ENCODE measurements around the gene MAML2. TPM values are rescaled to one million over a fixed set of nuclear protein-coding genes. Genes with fewer than 3 reads are reported as not detected.

Gene MAML2
- polyA plus RNA-seq, 1 of the 3 experiments (the other 2 are of a cell fraction), result 20.1 TPM

DNA sequence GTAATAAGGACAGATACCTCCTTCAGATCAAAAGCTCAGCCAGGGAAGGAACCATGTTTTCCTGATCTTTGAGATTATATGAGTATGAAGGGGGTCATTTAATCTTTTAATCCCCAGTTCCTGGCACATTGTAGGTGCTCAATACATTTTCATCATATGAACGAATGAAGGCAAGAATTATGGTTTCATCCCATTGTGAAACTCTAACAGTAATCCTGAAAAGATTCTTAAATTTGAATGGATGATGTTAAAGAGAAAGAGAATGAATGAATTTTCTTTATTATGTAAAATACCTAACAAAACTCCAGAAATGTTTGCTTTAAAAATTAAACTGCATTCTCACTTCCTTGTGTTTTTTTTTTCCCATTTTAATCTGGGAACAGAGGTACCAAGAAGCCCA lies 256.9 kb downstream of the MAML2 start (continued):
- TF ChIP-seq, protein P1, sequence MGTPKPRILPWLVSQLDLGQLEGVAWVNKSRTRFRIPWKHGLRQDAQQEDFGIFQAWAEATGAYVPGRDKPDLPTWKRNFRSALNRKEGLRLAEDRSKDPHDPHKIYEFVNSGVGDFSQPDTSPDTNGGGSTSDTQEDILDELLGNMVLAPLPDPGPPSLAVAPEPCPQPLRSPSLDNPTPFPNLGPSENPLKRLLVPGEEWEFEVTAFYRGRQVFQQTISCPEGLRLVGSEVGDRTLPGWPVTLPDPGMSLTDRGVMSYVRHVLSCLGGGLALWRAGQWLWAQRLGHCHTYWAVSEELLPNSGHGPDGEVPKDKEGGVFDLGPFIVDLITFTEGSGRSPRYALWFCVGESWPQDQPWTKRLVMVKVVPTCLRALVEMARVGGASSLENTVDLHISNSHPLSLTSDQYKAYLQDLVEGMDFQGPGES (IDR thresholded peaks at IDR 0.05; ENCODE audit: low read depth, low read length), result no peak
- TF ChIP-seq RAD21 (IDR thresholded peaks at IDR 0.05; ENCODE audit: low read length) (no peak), FOSL2 (IDR thresholded peaks at IDR 0.05; ENCODE audit: borderline replicate concordance, low read depth) (no peak), YY1 (IDR thresholded peaks at IDR 0.05; ENCODE audit: low read depth) (no peak)

DNA sequence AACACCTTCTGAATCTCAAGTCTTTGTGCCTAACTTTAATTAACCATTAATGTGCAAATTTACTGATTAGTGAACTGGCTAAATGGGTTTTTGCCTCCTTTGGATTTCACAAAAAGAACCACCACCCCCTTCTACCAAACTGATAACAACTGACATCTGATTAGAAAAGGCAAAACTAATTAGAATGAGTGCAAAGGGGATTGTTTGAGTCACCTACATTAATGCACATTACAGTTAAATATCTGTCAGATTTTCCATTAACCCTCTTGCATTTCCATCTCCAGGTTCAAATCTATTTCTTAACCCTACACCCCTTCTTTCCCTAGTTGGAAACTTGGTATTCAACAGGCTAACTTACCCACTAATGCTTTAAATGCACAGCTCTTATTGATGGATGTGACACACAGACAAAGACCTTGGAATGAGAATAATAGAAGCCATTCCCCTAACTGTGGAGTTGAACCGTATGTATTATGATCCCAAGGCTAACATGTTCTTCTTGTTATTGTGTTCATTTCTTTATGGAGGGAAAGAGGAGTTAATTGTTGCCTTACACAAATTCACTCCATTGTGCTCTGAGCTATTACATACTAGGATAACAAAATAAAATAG lies 257.6 kb downstream of the MAML2 start:
- ChIA-PET POLR2A (no interaction called here), CTCF (interaction anchor here (0.7 kb wide), 1 partner anchor 258 kb away, joined by 3 read pairs; the partner anchor contains the start of gene MAML2)
- H4K20me1 ChIP-seq (ENCODE audit: insufficient read depth), result no peaks in the 10 kb centered on the region
- H3K4me2 ChIP-seq, result no peak overlapping the region
- peaks cover 69% of the 10 kb centered on the region for H3K79me2 ChIP-seq (ENCODE audit: insufficient read depth)
- peaks cover 3 to 6% of the 10 kb centered on the region in 2 experiments for H3K36me3 ChIP-seq (replicated peaks in 1 of 2; ENCODE audit: control insufficient read depth in 1 of 2, insufficient read depth in 2 of 2, low read length in 1 of 2)
- no peak overlapping the region for H3K4me3 ChIP-seq (ENCODE audit: low read depth in 2 of 2, low read length in 1 of 2)
- H3K4me1 ChIP-seq (ENCODE audit: control insufficient read depth in 1 of 2, insufficient read depth in 2 of 2, low read depth in 1 of 2, low read length in 1 of 2), result peaks cover 8 to 11% of the 10 kb centered on the region in 2 experiments
- H2AFZ ChIP-seq (ENCODE audit: low read depth), result no peak overlapping the region
- H3K27ac ChIP-seq (ENCODE audit: low read depth in 2 of 2, low read length in 1 of 2), result no peak overlapping the region
- DNase-seq, result no peak
- H3K27me3 ChIP-seq (ENCODE audit: insufficient read depth), result no peaks in the 10 kb centered on the region
- no peaks in the 10 kb centered on the region for H3K9me2 ChIP-seq
- no peaks in the 10 kb centered on the region for H3K9me3 ChIP-seq
- WGBS (ENCODE audit: low lambda C conversion rate), result 91% methylated on average over 1 of the region's 1 CpG
- H3F3A ChIP-seq (replicated peaks; ENCODE audit: insufficient read depth), result peaks cover 4% of the 10 kb centered on the region
- TF ChIP-seq, protein P2, sequence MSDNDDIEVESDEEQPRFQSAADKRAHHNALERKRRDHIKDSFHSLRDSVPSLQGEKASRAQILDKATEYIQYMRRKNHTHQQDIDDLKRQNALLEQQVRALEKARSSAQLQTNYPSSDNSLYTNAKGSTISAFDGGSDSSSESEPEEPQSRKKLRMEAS (IDR thresholded peaks at IDR 0.05; ENCODE audit: low read depth), result no peak
- TF ChIP-seq RCOR1 (IDR thresholded peaks at IDR 0.05; ENCODE audit: low read length) (no peak), SIN3A (IDR thresholded peaks at IDR 0.05; ENCODE audit: borderline replicate concordance, low read depth, low read length) (no peak), FOSL2 (IDR thresholded peaks at IDR 0.05; ENCODE audit: borderline replicate concordance, low read depth) (no peak), EZH2phosphoT487 (IDR thresholded peaks at IDR 0.05; ENCODE audit: borderline replicate concordance, low read depth) (no peak), EP300 (IDR thresholded peaks at IDR 0.05; ENCODE audit: borderline replicate concordance in 1 of 2, low read depth in 1 of 2, low read length in 1 of 2) (no peak)
- TF ChIP-seq, protein P3, sequence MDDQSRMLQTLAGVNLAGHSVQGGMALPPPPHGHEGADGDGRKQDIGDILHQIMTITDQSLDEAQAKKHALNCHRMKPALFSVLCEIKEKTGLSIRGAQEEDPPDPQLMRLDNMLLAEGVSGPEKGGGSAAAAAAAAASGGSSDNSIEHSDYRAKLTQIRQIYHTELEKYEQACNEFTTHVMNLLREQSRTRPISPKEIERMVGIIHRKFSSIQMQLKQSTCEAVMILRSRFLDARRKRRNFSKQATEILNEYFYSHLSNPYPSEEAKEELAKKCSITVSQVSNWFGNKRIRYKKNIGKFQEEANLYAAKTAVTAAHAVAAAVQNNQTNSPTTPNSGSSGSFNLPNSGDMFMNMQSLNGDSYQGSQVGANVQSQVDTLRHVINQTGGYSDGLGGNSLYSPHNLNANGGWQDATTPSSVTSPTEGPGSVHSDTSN (IDR thresholded peaks at IDR 0.05), result no peak
- TF ChIP-seq, protein P4, sequence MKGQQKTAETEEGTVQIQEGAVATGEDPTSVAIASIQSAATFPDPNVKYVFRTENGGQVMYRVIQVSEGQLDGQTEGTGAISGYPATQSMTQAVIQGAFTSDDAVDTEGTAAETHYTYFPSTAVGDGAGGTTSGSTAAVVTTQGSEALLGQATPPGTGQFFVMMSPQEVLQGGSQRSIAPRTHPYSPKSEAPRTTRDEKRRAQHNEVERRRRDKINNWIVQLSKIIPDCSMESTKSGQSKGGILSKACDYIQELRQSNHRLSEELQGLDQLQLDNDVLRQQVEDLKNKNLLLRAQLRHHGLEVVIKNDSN (IDR thresholded peaks at IDR 0.05; ENCODE audit: borderline replicate concordance, low read depth), result no peak
- no peak overlapping the region for H3K9ac ChIP-seq

All from SK-N-SH (cell line).